SU-DHL-6 (cell line): Measurements from ENCODE around the gene TMEM128.

Source experiments
- H2AFZ ChIP-seq: fragments of 200-600 bp; sonication (generic); 2 replicates; pipeline ENCODE4 v1.6.1; 2014; ENCODE audit warnings: low read depth, mild to moderate bottlenecking, moderate library complexity, mixed read lengths, antibody characterized with exemption, low read length; ENCODE audit not compliant: severe bottlenecking
- H3F3A ChIP-seq: fragments of 200-600 bp; shearing (Covaris generic); 2 replicates; pipeline ENCODE4 v1.6.0; 2016; ENCODE audit warnings: antibody characterized with exemption, mild to moderate bottlenecking; ENCODE audit not compliant: insufficient read depth
- H3K27ac ChIP-seq: fragments of 200-600 bp; sonication (generic); 2 replicates; pipeline ENCODE4 v1.5.1; 2016; ENCODE audit warnings: low read depth, mild to moderate bottlenecking, low read length, moderate library complexity, mixed read lengths
- H3K27me3 ChIP-seq: fragments of 200-600 bp; sonication (generic), shearing (Covaris generic); 2 replicates; pipeline ENCODE4 v1.6.0; 2014; ENCODE audit warnings: mild to moderate bottlenecking, low read length
- H3K36me3 ChIP-seq: fragments of 200-600 bp; sonication (generic); 2 replicates; pipeline ENCODE4 v1.6.1; 2014; ENCODE audit warnings: mild to moderate bottlenecking, low read length, mixed read lengths
- H3K4me2 ChIP-seq: fragments of 300-600, 200-600 bp; shearing (Covaris generic), sonication (generic); 2 replicates; pipeline ENCODE4 v1.6.0; 2014; ENCODE audit warnings: low read length, low read depth, mild to moderate bottlenecking; ENCODE audit not compliant: poor library complexity, severe bottlenecking
- H3K4me3 ChIP-seq: fragments of 200-600 bp; sonication (generic); 2 replicates; pipeline ENCODE4 v1.5.1; 2014; ENCODE audit warnings: antibody characterized with exemption, low read length, mild to moderate bottlenecking, mixed read lengths; ENCODE audit not compliant: insufficient read depth, poor library complexity, severe bottlenecking
- H3K79me2 ChIP-seq: fragments of 200-600 bp; sonication (generic); 2 replicates; pipeline ENCODE4 v1.6.1; 2014; ENCODE audit warnings: mild to moderate bottlenecking, low read length, moderate library complexity; ENCODE audit not compliant: insufficient read depth
- H3K9ac ChIP-seq: fragments of 200-600 bp; sonication (generic); 2 replicates; pipeline ENCODE4 v1.7.0; 2014; ENCODE audit warnings: mild to moderate bottlenecking, low read length
- H3K9me2 ChIP-seq: fragments of 200-600 bp; sonication (generic); replicated peaks from 2 replicates; pipeline ENCODE4 v1.6.1; 2014; ENCODE audit warnings: low read length; ENCODE audit not compliant: insufficient read depth
- H3K9me3 ChIP-seq: fragments of 200-600 bp; sonication (generic); 2 replicates; pipeline ENCODE4 v1.6.1; 2014; ENCODE audit warnings: low read length, mixed read lengths; ENCODE audit not compliant: insufficient read depth
- H4K20me1 ChIP-seq: fragments of 200-600 bp; sonication (generic); 2 replicates; pipeline ENCODE4 v1.6.1; 2014; ENCODE audit warnings: low read depth, mild to moderate bottlenecking, antibody characterized with exemption, low read length, moderate library complexity, mixed read lengths
- EZH2phosphoT487 ChIP-seq: fragments of 200-600 bp; sonication (generic), shearing (Covaris generic); conservative IDR thresholded peaks from 2 replicates; pipeline ENCODE4 v1.6.1; 2018; ENCODE audit warnings: mild to moderate bottlenecking, antibody characterized with exemption, low read length, moderate library complexity, mixed read lengths
- TF ChIP-seq, protein P1 (sequence below): fragments of 200-600 bp; sonication (generic); IDR thresholded peaks from one replicate; pipeline ENCODE4 v1.5.1; 2017; ENCODE audit warnings: antibody characterized with exemption, mild to moderate bottlenecking, low read length, moderate library complexity; ENCODE audit not compliant: insufficient read depth, poor library complexity, severe bottlenecking

TMEM128 gene

DNA sequence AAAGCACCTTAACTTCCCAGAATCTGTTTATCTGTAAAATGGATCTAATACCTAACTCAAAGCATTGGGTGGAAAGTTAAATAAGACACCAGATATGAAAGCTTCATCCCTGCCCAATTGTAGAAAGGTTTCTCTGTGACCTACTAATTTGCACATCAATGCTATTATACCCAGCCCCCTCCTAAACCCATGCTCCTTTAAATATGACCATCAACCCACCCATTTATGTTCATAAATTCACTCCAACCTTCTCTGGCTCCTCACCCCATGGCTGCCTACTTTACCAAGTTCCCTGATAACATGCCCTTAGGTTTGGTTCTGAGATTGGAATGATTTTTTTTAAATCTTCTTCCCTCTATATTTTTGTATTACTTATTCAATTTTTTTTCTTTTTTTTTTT lies 40.1 kb upstream of the TMEM128 start:
- H4K20me1 ChIP-seq = no peaks in the 10 kb centered on the region
- no peak for TF ChIP-seq EZH2phosphoT487
- TF ChIP-seq, protein P1, sequence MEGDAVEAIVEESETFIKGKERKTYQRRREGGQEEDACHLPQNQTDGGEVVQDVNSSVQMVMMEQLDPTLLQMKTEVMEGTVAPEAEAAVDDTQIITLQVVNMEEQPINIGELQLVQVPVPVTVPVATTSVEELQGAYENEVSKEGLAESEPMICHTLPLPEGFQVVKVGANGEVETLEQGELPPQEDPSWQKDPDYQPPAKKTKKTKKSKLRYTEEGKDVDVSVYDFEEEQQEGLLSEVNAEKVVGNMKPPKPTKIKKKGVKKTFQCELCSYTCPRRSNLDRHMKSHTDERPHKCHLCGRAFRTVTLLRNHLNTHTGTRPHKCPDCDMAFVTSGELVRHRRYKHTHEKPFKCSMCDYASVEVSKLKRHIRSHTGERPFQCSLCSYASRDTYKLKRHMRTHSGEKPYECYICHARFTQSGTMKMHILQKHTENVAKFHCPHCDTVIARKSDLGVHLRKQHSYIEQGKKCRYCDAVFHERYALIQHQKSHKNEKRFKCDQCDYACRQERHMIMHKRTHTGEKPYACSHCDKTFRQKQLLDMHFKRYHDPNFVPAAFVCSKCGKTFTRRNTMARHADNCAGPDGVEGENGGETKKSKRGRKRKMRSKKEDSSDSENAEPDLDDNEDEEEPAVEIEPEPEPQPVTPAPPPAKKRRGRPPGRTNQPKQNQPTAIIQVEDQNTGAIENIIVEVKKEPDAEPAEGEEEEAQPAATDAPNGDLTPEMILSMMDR = no peak

DNA sequence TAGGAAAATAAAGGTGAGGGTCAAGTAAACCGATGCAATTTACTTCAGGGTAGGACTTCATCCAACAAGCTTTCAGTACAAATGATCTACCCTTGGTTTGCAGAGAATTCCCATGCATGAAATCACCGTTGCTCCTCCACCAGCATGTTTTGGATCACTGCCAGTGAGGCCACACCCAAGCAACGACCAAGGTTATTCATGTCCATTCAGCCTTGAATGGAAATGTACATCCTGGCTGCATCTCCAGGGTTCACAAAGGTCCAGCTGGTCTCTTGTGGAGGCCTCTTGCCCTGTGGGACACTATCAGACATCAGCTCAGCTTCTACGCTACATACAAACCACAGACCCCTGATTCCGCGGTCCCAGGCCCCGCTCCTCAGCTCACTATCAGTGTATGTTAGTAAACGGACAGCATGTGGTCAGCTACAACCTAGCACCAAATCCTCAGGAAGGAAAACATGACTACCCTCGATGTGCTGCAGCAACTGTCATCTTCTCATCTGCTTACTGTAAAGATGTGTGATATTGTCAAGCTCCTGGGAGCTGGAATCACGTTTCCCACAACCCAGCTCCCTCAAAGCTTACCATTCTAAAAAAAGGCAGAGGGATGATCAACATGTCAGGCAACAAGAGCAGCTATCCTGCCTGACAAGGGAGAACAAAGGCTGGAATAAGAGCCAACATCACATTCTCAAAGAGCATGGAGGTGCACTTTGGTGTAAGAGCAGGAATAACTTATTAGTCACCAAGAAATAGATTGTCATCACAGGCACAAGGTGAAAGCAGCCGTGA lies 37.0 kb upstream of the TMEM128 start:
- H4K20me1 ChIP-seq = no peaks in the 10 kb centered on the region
- H3F3A ChIP-seq = peaks cover 6% of the 10 kb centered on the region; the same call in 1 of the 2 replicates
- H2AFZ ChIP-seq = no peak overlapping the region
- no peak for TF ChIP-seq EZH2phosphoT487
- TF ChIP-seq, protein P1 = no peak
- no peak overlapping the region for H3K27ac ChIP-seq
- no peak overlapping the region for H3K4me3 ChIP-seq
- H3K36me3 ChIP-seq = peaks cover 29% of the 10 kb centered on the region; the same call in 1 of the 2 replicates
- H3K9me3 ChIP-seq = no peaks in the 10 kb centered on the region
- no peaks in the 10 kb centered on the region for H3K9me2 ChIP-seq
- H3K9ac ChIP-seq = no peak overlapping the region
- H3K27me3 ChIP-seq = no peaks in the 10 kb centered on the region
- H3K4me2 ChIP-seq = no peak overlapping the region
- peaks cover 53% of the 10 kb centered on the region for H3K79me2 ChIP-seq

More for the DNA sequence above, 40.1 kb upstream of the TMEM128 start:
- Histone ChIP-seq H2AFZ (no peak overlapping the region), H3K9ac (no peak overlapping the region), H3F3A (no peaks in the 10 kb centered on the region), H3K27ac (no peak overlapping the region), H3K79me2 (peaks cover 79% of the 10 kb centered on the region), H3K9me2 (no peaks in the 10 kb centered on the region), H3K27me3 (no peaks in the 10 kb centered on the region), H3K36me3 (peaks cover 13% of the 10 kb centered on the region; the same call in 1 of the 2 replicates), H3K4me3 (no peak overlapping the region), H3K9me3 (no peaks in the 10 kb centered on the region), H3K4me2 (peak overlapping the region; percentile 92)

DNA sequence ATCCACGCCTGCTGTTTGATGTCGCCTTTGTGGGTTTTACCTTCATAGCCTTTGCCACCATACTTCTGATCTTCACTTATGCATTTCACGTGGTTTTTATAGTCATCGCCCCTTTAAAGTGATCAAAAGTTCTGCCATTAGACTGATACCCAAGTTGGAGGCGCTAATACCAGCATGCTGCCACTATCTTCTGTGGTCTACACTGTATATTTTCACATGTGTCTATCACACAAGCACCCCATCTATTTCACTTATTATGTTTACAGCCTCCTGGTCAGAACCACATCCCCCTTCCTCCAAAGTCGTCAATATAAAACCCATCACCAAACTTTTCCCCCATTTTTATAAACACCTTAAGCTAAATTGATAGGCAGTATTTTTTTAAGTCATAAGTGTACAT lies 33.8 kb upstream of the TMEM128 start:
- H3K9me2 ChIP-seq = no peaks in the 10 kb centered on the region
- no peaks in the 10 kb centered on the region for H3K27me3 ChIP-seq
- peaks cover 6% of the 10 kb centered on the region; the same call in 1 of the 2 replicates for H3F3A ChIP-seq
- H3K27ac ChIP-seq = no peak overlapping the region
- no peak overlapping the region for H2AFZ ChIP-seq
- H3K9me3 ChIP-seq = no peaks in the 10 kb centered on the region
- no peak overlapping the region for H3K4me2 ChIP-seq
- no peak for TF ChIP-seq EZH2phosphoT487
- TF ChIP-seq, protein P1 = no peak
- H3K9ac ChIP-seq = no peak overlapping the region
- no peaks in the 10 kb centered on the region for H4K20me1 ChIP-seq
- H3K36me3 ChIP-seq = peaks cover 49% of the 10 kb centered on the region
- H3K4me3 ChIP-seq = no peak overlapping the region
- peaks cover 22% of the 10 kb centered on the region for H3K79me2 ChIP-seq
